Measurements from ENCODE around the gene DGKB. TPM values are rescaled to one million over a fixed set of nuclear protein-coding genes. Genes with fewer than 3 reads are reported as not detected.
A peak's percentile ranks its signal among the peaks of the same experiment; 100 is the strongest.

The DGKB gene
- total and polyA plus RNA-seq, 2 of the 8 experiments (the other 6 are each of a cell fraction or from before 2014, with no cell fraction given) = 1.9 to 2.6 TPM

DNA sequence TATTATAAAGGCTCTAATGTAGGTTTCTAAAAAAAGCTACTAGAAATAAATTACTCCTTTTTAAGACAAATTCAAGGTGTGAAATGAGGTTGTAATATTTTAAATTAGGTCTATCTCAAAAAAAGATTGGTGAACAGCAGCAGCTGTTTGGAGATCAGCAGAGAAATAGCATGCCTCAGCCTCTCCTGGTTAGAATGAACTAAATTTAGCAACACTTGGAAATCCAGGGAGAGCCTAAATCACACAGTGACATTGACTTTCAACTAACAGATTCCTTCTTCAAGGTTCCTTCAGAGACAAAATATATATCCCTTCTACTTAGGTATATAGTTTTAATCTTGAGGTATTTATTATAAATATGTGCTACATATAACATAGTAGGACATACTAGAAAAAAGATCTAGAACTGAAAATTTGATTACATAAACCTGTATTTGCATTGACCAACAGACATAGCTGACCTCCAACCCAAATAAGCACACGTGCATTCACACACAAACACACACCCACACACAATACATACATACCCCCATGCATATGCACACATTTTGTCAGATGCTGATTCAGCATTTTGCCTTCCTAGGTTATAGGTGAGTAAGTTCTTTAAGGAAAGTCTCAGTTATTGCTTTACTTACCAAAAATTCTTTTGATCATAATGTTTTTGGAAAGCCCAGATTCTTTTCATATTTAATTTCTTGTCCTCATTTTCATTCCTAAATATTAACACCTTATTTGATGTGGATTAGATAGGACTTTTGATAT, 47.3 kb downstream of the DGKB start:
- Histone ChIP-seq H3K14ac (ENCODE audit: insufficient read length) (no peak overlapping the region), H4K8ac (ENCODE audit: extremely low read depth, insufficient read depth, low read length) (no peak overlapping the region), H2BK5ac (ENCODE audit: low read depth, low read length) (no peak overlapping the region), H4K91ac (replicated peaks; ENCODE audit: insufficient read length, low read length) (no peak overlapping the region), H3K4me2 (ENCODE audit: insufficient read depth in 1 of 2, low read depth in 2 of 2, low read length in 2 of 2) (no peak overlapping the region), H3K23me2 (ENCODE audit: low read depth, low read length) (no peaks in the 10 kb centered on the region), H2BK120ac (replicated peaks; ENCODE audit: low read depth, low read length) (no peak overlapping the region), H3K9ac (replicated peaks in 1 of 4; ENCODE audit: extremely low read depth in 1 of 4, low read depth in 3 of 4, low read length in 3 of 4) (no peak overlapping the region), H3K4ac (replicated peaks; ENCODE audit: insufficient read length, low read depth, low read length) (no peak overlapping the region), H3K56ac (replicated peaks; ENCODE audit: insufficient read length, low read depth, low read length) (no peak overlapping the region), H2BK15ac (ENCODE audit: low read length) (no peak overlapping the region), H3K23ac (ENCODE audit: insufficient read length) (no peak overlapping the region), H3K4me3 (ENCODE audit: extremely low read depth in 1 of 4, insufficient read depth in 2 of 4, low read depth in 3 of 4, low read length in 4 of 4) (no peak overlapping the region), H3K36me3 (ENCODE audit: control insufficient read depth in 2 of 4, insufficient read depth in 4 of 4, low read length in 3 of 4) (peaks cover 0 to 3% (median 0%) of the 10 kb centered on the region in 4 experiments; a peak in 1 of 8 replicates), H4K5ac (ENCODE audit: insufficient read length, low read depth, low read length) (no peak overlapping the region), H2AK5ac (ENCODE audit: low read depth, low read length) (no peak overlapping the region), H3K9me3 (ENCODE audit: insufficient read depth in 2 of 2, low read depth in 1 of 2, low read length in 1 of 2) (peaks cover 4 to 8% of the 10 kb centered on the region in 2 experiments; a peak in 3 of 4 replicates), H3K4me1 (replicated peaks in 1 of 4; ENCODE audit: control insufficient read depth in 3 of 4, insufficient read depth in 4 of 4, low read length in 3 of 4) (no peaks in the 10 kb centered on the region), H4K20me1 (replicated peaks in 1 of 2; ENCODE audit: control insufficient read depth in 1 of 2, insufficient read depth in 2 of 2, low read length in 2 of 2) (no peaks in the 10 kb centered on the region), H2AFZ (ENCODE audit: low read length) (no peak overlapping the region), H3K18ac (ENCODE audit: extremely low read depth, low read length) (no peak overlapping the region), H3K27ac (ENCODE audit: low read depth, low read length) (no peak overlapping the region), H3K79me2 (ENCODE audit: control insufficient read depth in 1 of 2, insufficient read depth in 2 of 2, low read length in 2 of 2) (no peaks in the 10 kb centered on the region), H2BK12ac (ENCODE audit: low read depth, low read length) (no peak overlapping the region), H3K79me1 (ENCODE audit: low read depth, low read length) (no peaks in the 10 kb centered on the region), H2BK20ac (ENCODE audit: low read length) (no peak overlapping the region), H3K27me3 (replicated peaks in 1 of 4; ENCODE audit: control insufficient read depth in 3 of 4, extremely low read depth in 1 of 4, insufficient read depth in 3 of 4, low read length in 3 of 4) (no peaks in the 10 kb centered on the region)
- CTCF ChIA-PET (ENCODE audit: partially characterized antibody) = interaction anchor here (1.0 kb wide), 1 partner anchor 77 kb away, joined by 3 read pairs; no protein-coding TSS in a partner anchor
- TF ChIP-seq MAFK (IDR thresholded peaks at IDR 0.05; ENCODE audit: low read depth, low read length) (peak; percentile 92), TBP (IDR thresholded peaks at IDR 0.05; ENCODE audit: low read depth, low read length) (no peak)
- no peak for FAIRE-seq
- DNase-seq (ENCODE audit: low read depth in 1 of 2, low spot score in 2 of 2) = no peak
- 96% methylated on average over 1 of the region's 1 CpG; no CpG with 5 or more reads in 1 of the 2 experiments for WGBS, 2 experiments (ENCODE audit: extremely low coverage in 1 of 2, insufficient coverage in 1 of 2, insufficient read length in 1 of 2, insufficient replicate concordance in 2 of 2, low coverage in 1 of 2, low lambda C conversion rate in 2 of 2, missing lambda C conversion rate in 1 of 2)
- POLR2A ChIA-PET (ENCODE audit: partially characterized antibody) = no interaction called here

Data from H1 (cell line).